Trophoblast cell (in vitro differentiated cells and primary cell): ENCODE measurements around the gene UPP1.

Experiments
- DNase-seq, 2 donors: peaks; one replicate each; pipeline ENCODE4 v3.0.0-alpha.2; 2016
- H2AFZ ChIP-seq: 2 replicates; pipeline ENCODE4 v1.6.1; 2013; ENCODE audit warnings: low read length, moderate library complexity, mild to moderate bottlenecking; ENCODE audit not compliant: insufficient read depth, poor library complexity
- H2AK5ac ChIP-seq: 2 replicates; pipeline ENCODE4 v1.6.1; 2013; ENCODE audit warnings: mild to moderate bottlenecking, low read length
- H2BK120ac ChIP-seq: 2 replicates; pipeline ENCODE4 v1.6.1; 2013; ENCODE audit warnings: low read length, mild to moderate bottlenecking, moderate library complexity; ENCODE audit not compliant: insufficient read depth, poor library complexity
- H2BK12ac ChIP-seq: 2 replicates; pipeline ENCODE4 v1.6.1; 2013; ENCODE audit warnings: mild to moderate bottlenecking, low read length, moderate library complexity
- H2BK5ac ChIP-seq: 2 replicates; pipeline ENCODE4 v1.6.1; 2013; ENCODE audit warnings: low read length, low read depth, moderate library complexity, mild to moderate bottlenecking; ENCODE audit not compliant: poor library complexity
- H3K14ac ChIP-seq: 2 replicates; pipeline ENCODE4 v1.6.1; 2013; ENCODE audit warnings: mild to moderate bottlenecking, low read length
- H3K18ac ChIP-seq: 2 replicates; pipeline ENCODE4 v1.6.1; 2013; ENCODE audit warnings: mild to moderate bottlenecking, low read length
- H3K23ac ChIP-seq: 2 replicates; pipeline ENCODE4 v1.6.1; 2013; ENCODE audit warnings: low read length
- H3K27ac ChIP-seq: 2 replicates; pipeline ENCODE4 v1.5.1; 2013; ENCODE audit warnings: low read depth, mild to moderate bottlenecking, inconsistent platforms, low read length, moderate library complexity
- H3K27me3 ChIP-seq: 2 replicates; pipeline ENCODE4 v1.6.1; 2013; ENCODE audit warnings: inconsistent platforms, mild to moderate bottlenecking, low read length, moderate library complexity; ENCODE audit not compliant: insufficient read depth
- H3K36me3 ChIP-seq, 2 experiments: 1 replicate in 1 of 2; 2 replicates in 1 of 2; pipeline ENCODE4 v1.6.1; 2013; ENCODE audit warnings: low read length in 2 of 2, mild to moderate bottlenecking in 2 of 2, moderate library complexity in 1 of 2; ENCODE audit not compliant: insufficient read depth in 2 of 2, control insufficient read depth in 1 of 2
- H3K4ac ChIP-seq: 2 replicates; pipeline ENCODE4 v1.6.1; 2013; ENCODE audit warnings: low read depth, mild to moderate bottlenecking, low read length, moderate library complexity
- H3K4me1 ChIP-seq, 2 experiments: 1 replicate in 1 of 2; 2 replicates in 1 of 2; pipeline ENCODE4 v1.6.1; 2013; ENCODE audit warnings: low read length in 2 of 2, mild to moderate bottlenecking in 2 of 2, moderate library complexity in 1 of 2; ENCODE audit not compliant: insufficient read depth in 2 of 2, control insufficient read depth in 1 of 2
- H3K4me2 ChIP-seq: 2 replicates; pipeline ENCODE4 v1.6.1; 2013; ENCODE audit warnings: inconsistent platforms, mild to moderate bottlenecking, low read length, moderate library complexity
- H3K4me3 ChIP-seq: 2 replicates; pipeline ENCODE4 v1.5.1; 2013; ENCODE audit warnings: mild to moderate bottlenecking, low read depth, low read length, inconsistent platforms
- H3K79me1 ChIP-seq: one replicate; pipeline ENCODE4 v1.6.1; 2013; ENCODE audit warnings: low read length
- H3K79me2 ChIP-seq: 2 replicates; pipeline ENCODE4 v1.6.1; 2013; ENCODE audit warnings: low read length, mild to moderate bottlenecking; ENCODE audit not compliant: control insufficient read depth, insufficient read depth, poor library complexity
- H3K9ac ChIP-seq: 2 replicates; pipeline ENCODE4 v1.6.1; 2013; ENCODE audit warnings: mild to moderate bottlenecking, low read length
- H3K9me3 ChIP-seq: 2 replicates; pipeline ENCODE4 v1.6.1; 2013; ENCODE audit warnings: low read depth, mild to moderate bottlenecking, control low read depth, inconsistent platforms, low read length; ENCODE audit not compliant: insufficient read depth
- H4K12ac ChIP-seq: 2 replicates; pipeline ENCODE4 v1.6.1; 2013; ENCODE audit warnings: low read depth, mild to moderate bottlenecking, low read length, moderate library complexity
- H4K8ac ChIP-seq: 2 replicates; pipeline ENCODE4 v1.6.1; 2013; ENCODE audit warnings: low read depth, mild to moderate bottlenecking, low read length, moderate library complexity
- H4K91ac ChIP-seq: one replicate; pipeline ENCODE4 v1.6.1; 2013; ENCODE audit warnings: low read depth, mild to moderate bottlenecking, low read length, moderate library complexity
- WGBS: extraction: QIAGEN DNeasy Blood & Tissue Kit; methylation state at CpG from one replicate; pipeline ENCODE4 v1.1.7; 2013; ENCODE audit warnings: missing lambda C conversion rate; ENCODE audit not compliant: insufficient read length, insufficient coverage; ENCODE audit errors: extremely low coverage; 5-methylcytosine and 5-hydroxymethylcytosine counted together

UPP1 gene

DNA sequence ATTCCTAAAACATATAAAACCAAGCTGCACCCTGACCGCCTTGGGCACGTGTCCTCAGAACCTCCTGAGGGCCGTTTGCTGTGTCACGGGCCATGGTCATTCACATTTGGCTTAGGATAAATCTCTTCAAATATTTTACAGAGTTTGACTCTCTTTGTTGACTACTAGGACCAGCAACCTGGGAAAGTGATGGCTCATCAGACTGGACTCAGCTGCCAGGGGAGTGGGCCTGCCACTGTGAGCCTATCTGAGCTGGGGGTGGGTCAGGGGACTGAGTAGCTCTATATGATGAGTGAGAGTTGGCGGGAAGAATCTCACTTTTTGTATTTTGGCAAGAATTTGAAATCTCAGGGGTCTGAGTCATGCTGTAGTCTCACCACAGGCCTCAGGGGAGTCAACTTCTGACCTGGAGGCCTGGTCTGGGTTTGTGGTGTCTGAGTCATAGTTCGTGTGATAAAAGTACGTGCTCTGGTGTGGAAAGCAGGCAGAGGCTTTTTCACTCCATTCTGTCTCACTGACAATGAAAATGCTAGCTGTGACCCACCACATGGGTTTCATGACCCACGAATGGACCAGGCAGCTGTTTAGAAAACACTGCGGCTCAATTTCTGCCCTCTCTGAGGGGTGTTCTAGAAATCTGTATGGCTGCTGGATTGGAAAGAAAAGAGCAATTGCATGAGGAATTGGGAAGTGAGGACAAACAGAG lies 4.2 kb upstream of the UPP1 start:
- no CpG with 5 or more reads among the region's 9 CpGs for WGBS
- Histone ChIP-seq H3K14ac (peak overlapping the region; percentile 70), H4K91ac (peak overlapping the region; percentile 82), H3K79me2 (peaks cover 10% of the 10 kb centered on the region), H3K4me3 (no peak overlapping the region), H2BK12ac (peak overlapping the region; percentile 99), H3K79me1 (peaks cover 45% of the 10 kb centered on the region), H4K12ac (no peak overlapping the region), H3K23ac (no peak overlapping the region), H3K4me1 (peaks cover 25 to 27% of the 10 kb centered on the region in 2 experiments), H3K4ac (peak overlapping the region; percentile 29), H3K9me3 (no peaks in the 10 kb centered on the region), H3K4me2 (peak overlapping the region; percentile 23), H2BK5ac (peak overlapping the region; percentile 96), H3K27ac (peak overlapping the region; percentile 98), H3K27me3 (no peaks in the 10 kb centered on the region), H3K36me3 (no peaks in the 10 kb centered on the region), H2AK5ac (no peak overlapping the region), H4K8ac (peak overlapping the region; percentile 46), H2AFZ (peak overlapping the region; percentile 66), H3K18ac (peak overlapping the region; percentile 46), H3K9ac (no peak overlapping the region), H2BK120ac (peak overlapping the region; percentile 99)
- peak; percentile 96 to 99 for DNase-seq

DNA sequence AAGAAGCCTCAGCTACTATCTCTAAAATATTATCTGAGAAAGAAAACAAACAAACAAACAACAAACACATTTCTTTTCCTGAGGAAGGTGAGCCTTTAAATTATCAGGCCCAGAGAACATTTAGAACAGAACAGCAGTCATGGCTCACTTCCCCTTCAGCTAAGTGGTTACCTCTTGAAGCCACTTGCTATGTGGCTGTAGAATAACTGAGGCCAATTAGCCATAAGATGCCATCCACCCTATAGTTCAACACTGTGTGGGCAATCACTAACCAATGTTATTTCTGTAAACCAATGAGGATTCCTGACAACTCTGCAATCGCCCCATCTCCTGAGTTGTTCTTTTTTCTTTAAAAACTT lies 3.7 kb upstream of the UPP1 start:
- DNase-seq: no peak
- peaks cover 25 to 27% of the 10 kb centered on the region in 2 experiments for H3K4me1 ChIP-seq
- no peak overlapping the region for H4K8ac ChIP-seq
- H3K4me2 ChIP-seq: peak overlapping the region; percentile 23
- peak overlapping the region; percentile 100 for H2BK12ac ChIP-seq
- no peaks in the 10 kb centered on the region for H3K9me3 ChIP-seq
- H3K27me3 ChIP-seq: no peaks in the 10 kb centered on the region
- H3K79me2 ChIP-seq: peaks cover 13% of the 10 kb centered on the region
- H3K9ac ChIP-seq: no peak overlapping the region
- no peak overlapping the region for H3K18ac ChIP-seq
- no peak overlapping the region for H2AFZ ChIP-seq
- no peaks in the 10 kb centered on the region for H3K36me3 ChIP-seq
- H3K4me3 ChIP-seq: no peak overlapping the region
- H3K14ac ChIP-seq: no peak overlapping the region
- H4K12ac ChIP-seq: no peak overlapping the region
- peak overlapping the region; percentile 98 for H3K27ac ChIP-seq
- H2BK5ac ChIP-seq: peak overlapping the region; percentile 96
- H3K79me1 ChIP-seq: peaks cover 50% of the 10 kb centered on the region
- no peak overlapping the region for H3K4ac ChIP-seq
- no peak overlapping the region for H3K23ac ChIP-seq
- H2AK5ac ChIP-seq: peak overlapping the region; percentile 7
- peak overlapping the region; percentile 99 for H2BK120ac ChIP-seq
- WGBS: no CpG with 5 or more reads among the region's 1 CpG
- peak overlapping the region; percentile 98 for H4K91ac ChIP-seq

DNA sequence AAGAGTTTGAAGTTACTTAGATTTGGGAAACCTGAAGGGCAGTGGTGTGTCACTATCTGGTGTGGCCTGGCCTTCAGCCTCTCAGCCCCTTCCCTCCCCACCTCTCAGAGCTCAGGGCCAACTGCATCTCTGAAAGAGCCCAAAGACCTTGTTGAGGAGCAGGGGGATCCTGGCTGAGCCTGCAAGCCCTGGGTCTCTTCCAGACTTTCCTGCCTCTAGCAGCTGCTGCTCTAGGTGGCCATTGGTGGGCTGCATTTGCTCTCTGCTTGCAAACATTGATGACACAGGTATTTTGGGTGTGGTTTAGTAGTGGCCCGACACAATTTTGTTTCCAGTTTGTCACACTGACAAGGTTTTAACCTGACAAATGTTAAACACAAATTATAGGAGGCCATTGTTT lies 3.1 kb upstream of the UPP1 start:
- H2BK120ac ChIP-seq: peak overlapping the region; percentile 99
- H4K12ac ChIP-seq: no peak overlapping the region
- H3K14ac ChIP-seq: peak overlapping the region; percentile 78
- H3K23ac ChIP-seq: no peak overlapping the region
- WGBS: no CpG with 5 or more reads among the region's 1 CpG
- H2BK12ac ChIP-seq: peak overlapping the region; percentile 100
- H3K4me2 ChIP-seq: no peak overlapping the region
- peaks cover 15% of the 10 kb centered on the region for H3K79me2 ChIP-seq
- H2BK5ac ChIP-seq: peak overlapping the region; percentile 96
- H4K91ac ChIP-seq: peak overlapping the region; percentile 98
- H3K4me1 ChIP-seq: peaks cover 27% of the 10 kb centered on the region in 2 experiments
- no peaks in the 10 kb centered on the region for H3K9me3 ChIP-seq
- peak overlapping the region; percentile 88 for H3K18ac ChIP-seq
- H2AFZ ChIP-seq: no peak overlapping the region
- peak overlapping the region; percentile 85 for H3K4ac ChIP-seq
- no peak overlapping the region for H3K4me3 ChIP-seq
- H2AK5ac ChIP-seq: peak overlapping the region; percentile 100
- DNase-seq: no peak
- H4K8ac ChIP-seq: peak overlapping the region; percentile 46
- peaks cover 52% of the 10 kb centered on the region for H3K79me1 ChIP-seq
- no peaks in the 10 kb centered on the region for H3K36me3 ChIP-seq
- H3K9ac ChIP-seq: no peak overlapping the region
- peak overlapping the region; percentile 98 for H3K27ac ChIP-seq
- H3K27me3 ChIP-seq: no peaks in the 10 kb centered on the region

DNA sequence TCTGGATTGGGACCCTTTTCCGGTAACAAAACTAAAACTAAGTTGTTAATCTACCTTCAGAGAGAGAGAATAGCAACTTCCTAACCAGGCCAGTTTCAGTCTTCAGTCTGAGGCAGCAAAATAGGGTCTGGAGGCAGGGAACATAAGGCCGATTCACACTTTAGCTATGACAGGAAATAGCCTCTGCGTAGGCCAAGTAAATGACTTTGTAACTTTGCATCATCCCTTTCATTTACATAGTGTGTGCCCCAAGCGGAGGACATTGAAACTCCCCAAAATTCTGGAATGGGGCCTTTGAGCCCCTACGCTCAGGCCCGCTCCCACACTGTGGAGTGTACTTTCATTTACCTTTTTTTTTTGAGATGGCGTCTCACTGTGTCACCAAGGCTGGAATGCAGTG lies 1.7 kb upstream of the UPP1 start:
- Histone ChIP-seq H3K79me2 (peaks cover 15% of the 10 kb centered on the region), H4K12ac (no peak overlapping the region), H3K4me3 (no peak overlapping the region), H3K4me1 (peaks cover 34 to 36% of the 10 kb centered on the region in 2 experiments), H3K14ac (no peak overlapping the region), H2AK5ac (no peak overlapping the region), H3K36me3 (peaks cover 9 to 12% of the 10 kb centered on the region in 2 experiments), H3K23ac (no peak overlapping the region), H2BK120ac (no peak overlapping the region), H4K8ac (no peak overlapping the region), H3K9me3 (no peaks in the 10 kb centered on the region), H3K4me2 (no peak overlapping the region), H3K79me1 (peaks cover 52% of the 10 kb centered on the region), H2AFZ (no peak overlapping the region), H3K4ac (no peak overlapping the region), H3K9ac (no peak overlapping the region), H3K27me3 (no peaks in the 10 kb centered on the region), H2BK12ac (peak overlapping the region; percentile 90), H3K18ac (no peak overlapping the region), H4K91ac (peak overlapping the region; percentile 30), H3K27ac (peak overlapping the region; percentile 43), H2BK5ac (no peak overlapping the region)
- no CpG with 5 or more reads among the region's 7 CpGs for WGBS
- DNase-seq: peak in 1 of 2 donors; percentile 18
